C4-2B (cell line): Measurements from ENCODE around the gene PARD3.

Experiments used
- ZFX ChIP-seq: fragments of 450-650 bp; IDR thresholded peaks from 2 replicates; pipeline ENCODE4 v1.6.1; 2017
- TF ChIP-seq, protein P1 (sequence below): fragments of 450-650 bp; conservative IDR thresholded peaks from 2 replicates; pipeline ENCODE4 v1.5.1; 2017; ENCODE audit warnings: mild to moderate bottlenecking

DNA sequence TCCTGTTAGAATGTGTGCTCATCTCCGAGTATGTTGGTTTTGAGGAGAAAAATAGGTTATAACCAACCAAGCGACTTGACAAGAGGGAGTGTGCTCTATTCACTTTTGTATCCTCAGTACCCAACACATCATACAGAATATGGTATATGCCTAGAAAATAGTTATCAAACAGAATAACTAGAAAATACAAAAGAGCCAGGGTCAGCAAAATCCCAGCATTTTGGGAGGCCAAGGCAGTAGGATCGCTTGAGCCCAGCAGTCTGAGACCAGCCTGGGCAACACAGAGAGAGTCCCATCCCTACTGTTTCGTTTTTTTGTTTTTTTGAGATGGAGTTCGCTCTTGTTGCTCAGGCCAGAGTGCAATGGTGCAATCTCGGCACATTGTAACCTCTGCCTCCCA lies 257.9 kb downstream of the PARD3 start:
- TF ChIP-seq, protein P1, sequence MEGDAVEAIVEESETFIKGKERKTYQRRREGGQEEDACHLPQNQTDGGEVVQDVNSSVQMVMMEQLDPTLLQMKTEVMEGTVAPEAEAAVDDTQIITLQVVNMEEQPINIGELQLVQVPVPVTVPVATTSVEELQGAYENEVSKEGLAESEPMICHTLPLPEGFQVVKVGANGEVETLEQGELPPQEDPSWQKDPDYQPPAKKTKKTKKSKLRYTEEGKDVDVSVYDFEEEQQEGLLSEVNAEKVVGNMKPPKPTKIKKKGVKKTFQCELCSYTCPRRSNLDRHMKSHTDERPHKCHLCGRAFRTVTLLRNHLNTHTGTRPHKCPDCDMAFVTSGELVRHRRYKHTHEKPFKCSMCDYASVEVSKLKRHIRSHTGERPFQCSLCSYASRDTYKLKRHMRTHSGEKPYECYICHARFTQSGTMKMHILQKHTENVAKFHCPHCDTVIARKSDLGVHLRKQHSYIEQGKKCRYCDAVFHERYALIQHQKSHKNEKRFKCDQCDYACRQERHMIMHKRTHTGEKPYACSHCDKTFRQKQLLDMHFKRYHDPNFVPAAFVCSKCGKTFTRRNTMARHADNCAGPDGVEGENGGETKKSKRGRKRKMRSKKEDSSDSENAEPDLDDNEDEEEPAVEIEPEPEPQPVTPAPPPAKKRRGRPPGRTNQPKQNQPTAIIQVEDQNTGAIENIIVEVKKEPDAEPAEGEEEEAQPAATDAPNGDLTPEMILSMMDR, result no peak
- TF ChIP-seq ZFX, result no peak
